GM23338 (cell line): ENCODE measurements around the gene DUSP6. TPM values are rescaled to one million over a fixed set of nuclear protein-coding genes. Genes with fewer than 3 reads are reported as not detected.

Experiments
- ATAC-seq: fragments of 200-7000 bp; cut with Tn5 transposase; 3 replicates; pipeline ENCODE4 v1.9.1; 2020
- DNase-seq: peaks from one replicate; pipeline ENCODE4 v3.0.0-alpha.2; 2015; ENCODE audit warnings: low spot score
- H2AFZ ChIP-seq: fragments of 200-600 bp; sonication (generic); 2 replicates; pipeline ENCODE4 v1.8.0; 2016; ENCODE audit warnings: antibody characterized with exemption, mild to moderate bottlenecking, moderate library complexity
- H3F3A ChIP-seq: fragments of 200-600 bp; sonication (generic); replicated peaks from 2 replicates; pipeline ENCODE4 v1.8.0; 2017; ENCODE audit warnings: antibody characterized with exemption, mixed run types, low read depth
- H3K27ac ChIP-seq: fragments of 200-600 bp; sonication (generic); 2 replicates; pipeline ENCODE4 v1.6.1; 2016; ENCODE audit warnings: low read depth
- H3K27me3 ChIP-seq: fragments of 200-600 bp; sonication (generic); 2 replicates; pipeline ENCODE4 v1.8.0; 2016; ENCODE audit warnings: mild to moderate bottlenecking, mixed run types, moderate library complexity; ENCODE audit not compliant: insufficient read depth
- H3K36me3 ChIP-seq: fragments of 200-600 bp; sonication (generic); 2 replicates; pipeline ENCODE4 v1.8.0; 2016; ENCODE audit warnings: mild to moderate bottlenecking; ENCODE audit not compliant: insufficient read depth
- H3K4me1 ChIP-seq: fragments of 200-600 bp; sonication (generic); 2 replicates; pipeline ENCODE4 v1.8.0; 2016; ENCODE audit warnings: mild to moderate bottlenecking, moderate library complexity; ENCODE audit not compliant: insufficient read depth
- H3K4me2 ChIP-seq: fragments of 200-600 bp; sonication (generic); 2 replicates; pipeline ENCODE4 v1.7.1; 2017; ENCODE audit warnings: mixed run types
- H3K4me3 ChIP-seq: fragments of 200-600 bp; sonication (generic); 2 replicates; pipeline ENCODE4 v1.6.1; 2016; ENCODE audit warnings: mixed run types
- H3K79me2 ChIP-seq: fragments of 200-600 bp; sonication (generic); replicated peaks from 2 replicates; pipeline ENCODE4 v1.8.0; 2017; ENCODE audit warnings: mild to moderate bottlenecking; ENCODE audit not compliant: insufficient read depth
- H3K9me2 ChIP-seq: fragments of 200-600 bp; sonication (generic); 2 replicates; pipeline ENCODE4 v1.8.0; 2017; ENCODE audit not compliant: insufficient read depth
- H4K20me1 ChIP-seq: fragments of 200-600 bp; sonication (generic); replicated peaks from 2 replicates; pipeline ENCODE4 v1.8.0; 2017; ENCODE audit warnings: mild to moderate bottlenecking; ENCODE audit not compliant: insufficient read depth
- H3K27ac Mint-ChIP-seq: 2 replicates; pipeline ENCODE4 v1.8.0; 2020; ENCODE audit warnings: inconsistent platforms, mild to moderate bottlenecking, moderate library complexity, mixed read lengths
- H3K27me3 Mint-ChIP-seq: 3 replicates; pipeline ENCODE4 v1.8.0; 2022; ENCODE audit warnings: low read depth, mild to moderate bottlenecking, moderate library complexity, mixed read lengths, inconsistent platforms; ENCODE audit not compliant: insufficient read depth, poor library complexity
- H3K36me3 Mint-ChIP-seq: 3 replicates; pipeline ENCODE4 v1.8.0; 2021; ENCODE audit warnings: low read depth, mild to moderate bottlenecking, inconsistent platforms, moderate library complexity, mixed read lengths
- H3K4me1 Mint-ChIP-seq: 3 replicates; pipeline ENCODE4 v1.8.0; 2020; ENCODE audit warnings: mild to moderate bottlenecking, inconsistent platforms, mixed read lengths
- H3K4me3 Mint-ChIP-seq: 3 replicates; pipeline ENCODE4 v1.8.0; 2021; ENCODE audit warnings: moderate library complexity, mild to moderate bottlenecking, inconsistent platforms, mixed read lengths
- H3K9me3 Mint-ChIP-seq: 3 replicates; pipeline ENCODE4 v1.8.0; 2020; ENCODE audit warnings: moderate library complexity, mild to moderate bottlenecking, inconsistent platforms, mixed read lengths
- CREB1 ChIP-seq: fragments of 250-450 bp; sonication (Bioruptor Pico); IDR thresholded peaks from 2 replicates; pipeline ENCODE4 v1.5.0; 2020; ENCODE audit warnings: low read depth, mild to moderate bottlenecking, moderate library complexity
- CTCF ChIP-seq, 2 experiments: fragments of 200-600 bp in 1 of 2; sonication (generic) in 1 of 2; conservative IDR thresholded peaks; 2 replicates each; pipeline versions ENCODE4 v1.5.1 to v1.6.1; 2016 to 2017; ENCODE audit warnings: antibody characterized with exemption in 2 of 2, low read depth in 2 of 2, mild to moderate bottlenecking in 2 of 2, moderate library complexity in 1 of 2
- ETS1 ChIP-seq: IDR thresholded peaks from 2 replicates; pipeline ENCODE4 v1.6.1; 2016; ENCODE audit warnings: antibody characterized with exemption
- EZH2 ChIP-seq: fragments of 200-600 bp; sonication (generic); IDR thresholded peaks from one replicate; pipeline ENCODE4 v1.8.0; 2017; ENCODE audit warnings: antibody characterized with exemption, mild to moderate bottlenecking, low read depth; ENCODE audit not compliant: unreplicated experiment
- EZH2phosphoT487 ChIP-seq: fragments of 200-600 bp; sonication (generic); IDR thresholded peaks from one replicate; pipeline ENCODE4 v1.8.1; 2018; ENCODE audit warnings: antibody characterized with exemption; ENCODE audit not compliant: unreplicated experiment
- JUNB ChIP-seq: IDR thresholded peaks from one replicate; pipeline ENCODE4 v1.6.1; 2016; ENCODE audit warnings: antibody characterized with exemption; ENCODE audit not compliant: unreplicated experiment
- NANOG ChIP-seq: IDR thresholded peaks from 2 replicates; pipeline ENCODE4 v1.6.1; 2016; ENCODE audit warnings: antibody characterized with exemption, borderline replicate concordance
- POLR2AphosphoS5 ChIP-seq: IDR thresholded peaks from 2 replicates; pipeline ENCODE4 v1.6.1; 2016; ENCODE audit warnings: antibody characterized with exemption, low read depth
- REST ChIP-seq: IDR thresholded peaks from one replicate; pipeline ENCODE4 v1.6.1; 2018; ENCODE audit warnings: antibody characterized with exemption; ENCODE audit not compliant: unreplicated experiment
- STAT1 ChIP-seq: IDR thresholded peaks from one replicate; pipeline ENCODE4 v1.6.1; 2016; ENCODE audit warnings: antibody characterized with exemption; ENCODE audit not compliant: unreplicated experiment
- ZNF114 ChIP-seq: fragments of 250-450 bp; sonication (Bioruptor Pico); IDR thresholded peaks from 2 replicates; pipeline ENCODE4 v1.5.0; 2020; ENCODE audit warnings: mild to moderate bottlenecking, moderate library complexity
- ZNF331 ChIP-seq: fragments of 250-450 bp; sonication (Bioruptor Pico); IDR thresholded peaks from 2 replicates; pipeline ENCODE4 v1.5.0; 2020; ENCODE audit warnings: low read depth, mild to moderate bottlenecking, moderate library complexity
- ZNF462 ChIP-seq: fragments of 250-450 bp; sonication (Bioruptor Pico); IDR thresholded peaks from 2 replicates; pipeline ENCODE4 v1.5.0; 2020; ENCODE audit warnings: mild to moderate bottlenecking, moderate library complexity
- polyA plus RNA-seq: library from polyadenylated mRNA; unstranded; fragments of >200 nt; fragmentation: Nextera tagmentation; extraction: Ambion mirVana; gene quantifications from 2 replicates; pipeline ENCODE4 v1.2.1, GENCODE V29; 2016
- total RNA-seq: library from RNA; depleted of rRNA; stranded (reverse); fragments of >200 nt; shearing (Covaris generic); gene quantifications from 2 replicates; pipeline ENCODE4 v1.2.3, GENCODE V29; 2014

Gene DUSP6
- total and polyA plus RNA-seq, 2 experiments from 2014 or later, result 117 to 191 TPM

- 0 out of 2 replicates have a peak overlapping the region, but pooled peaks have one; percentile 99 for H3K27ac Mint-ChIP-seq
- Histone ChIP-seq H3K4me1 (peaks cover 47% of the 10 kb centered on the region), H3K36me3 (peaks cover 20% of the 10 kb centered on the region), H3K4me2 (peak overlapping the region; percentile 76), H3K27ac (peak overlapping the region; percentile 56; the same call in 1 of the 2 replicates), H4K20me1 (peaks cover 18% of the 10 kb centered on the region; the same call in 1 of the 2 replicates), H3K9me2 (no peaks in the 10 kb centered on the region), H3K27me3 (peaks cover 24% of the 10 kb centered on the region), H2AFZ (no peak overlapping the region), H3F3A (peaks cover 32% of the 10 kb centered on the region; the same call in 1 of the 2 replicates), H3K4me3 (peak overlapping the region; percentile 59), H3K79me2 (peaks cover 44% of the 10 kb centered on the region)
- DNase-seq (peak; percentile 91), ATAC-seq (peak; percentile 7)
- peak overlapping the region; percentile 96 for H3K4me3 Mint-ChIP-seq
- H3K36me3 Mint-ChIP-seq, result peaks cover 57% of the 10 kb centered on the region
- H3K4me1 Mint-ChIP-seq, result peaks cover 47% of the 10 kb centered on the region
- peaks cover 51% of the 10 kb centered on the region for H3K27me3 Mint-ChIP-seq
- TF ChIP-seq STAT1, result no peak
- TF ChIP-seq REST, result no peak
- TF ChIP-seq ZNF114, result no peak
- peak; percentile 92 for TF ChIP-seq NANOG
- TF ChIP-seq EZH2phosphoT487, result no peak
- TF ChIP-seq CREB1 (CRISPR knock-in tag), result 0 out of 2 replicates have a peak, but pooled peaks have one; percentile 45
- TF ChIP-seq EZH2, result no peak
- TF ChIP-seq POLR2AphosphoS5, result peak; percentile 51
- peak; percentile 76 for TF ChIP-seq ETS1
- TF ChIP-seq JUNB, result no peak
- TF ChIP-seq ZNF331, result no peak
- no peak for TF ChIP-seq ZNF462
- TF ChIP-seq CTCF (conservative IDR thresholded peaks at IDR 0.05; ENCODE audit: low read depth in 2 of 2), result no peak
- peaks cover 14% of the 10 kb centered on the region for H3K9me3 Mint-ChIP-seq
Observed at GRCh38 chr12:89349814-89350213, 2.5 kb downstream of the DUSP6 start.
